H1 (cell line): ENCODE data around the gene NLRC3.

Experiments used
- CEBPB ChIP-seq: IDR thresholded peaks from 2 replicates; pipeline ENCODE4 v1.6.1; 2012; ENCODE audit warnings: low read depth, low read length
- CTCF ChIP-seq, 3 experiments: IDR thresholded peaks; 1 replicate in 2 of 3; 2 replicates in 1 of 3; pipeline versions ENCODE4 v1.5.1 to v1.6.1; 2011; ENCODE audit warnings: low read length in 3 of 3, mild to moderate bottlenecking in 3 of 3, inconsistent platforms in 2 of 3, low read depth in 1 of 3, moderate library complexity in 1 of 3; ENCODE audit not compliant: insufficient read depth in 1 of 3; ENCODE audit errors: control extremely low read depth in 1 of 3
- EZH2 ChIP-seq: fragments of 200-600 bp; sonication (generic); IDR thresholded peaks from 2 replicates; pipeline ENCODE4 v1.7.1; 2012; ENCODE audit warnings: low read depth, mild to moderate bottlenecking, moderate library complexity, low read length, inconsistent platforms; ENCODE audit not compliant: severe bottlenecking
- GABPA ChIP-seq: IDR thresholded peaks from 2 replicates; pipeline ENCODE4 v1.6.1; 2011; ENCODE audit warnings: mild to moderate bottlenecking, low read length, moderate library complexity, borderline replicate concordance; ENCODE audit not compliant: insufficient read depth
- JUND ChIP-seq: IDR thresholded peaks from 2 replicates; pipeline ENCODE4 v1.6.1; 2011; ENCODE audit warnings: mild to moderate bottlenecking, improper control_type of control experiment, low read length
- NANOG ChIP-seq: IDR thresholded peaks from 2 replicates; pipeline ENCODE4 v1.6.1; 2011; ENCODE audit warnings: low read length, low read depth, mild to moderate bottlenecking, inconsistent platforms; ENCODE audit not compliant: insufficient read depth, poor library complexity, severe bottlenecking
- POLR2A ChIP-seq, 2 experiments: IDR thresholded peaks; 1 replicate in 1 of 2; 2 replicates in 1 of 2; pipeline ENCODE4 v1.6.1; 2011; ENCODE audit warnings: low read depth in 2 of 2, low read length in 2 of 2, mild to moderate bottlenecking in 2 of 2; ENCODE audit errors: control extremely low read depth in 1 of 2
- POLR2AphosphoS5 ChIP-seq: IDR thresholded peaks from 2 replicates; pipeline ENCODE4 v1.6.1; 2011; ENCODE audit warnings: low read depth, low read length
- POU5F1 ChIP-seq: IDR thresholded peaks from 2 replicates; pipeline ENCODE4 v1.6.1; 2011; ENCODE audit warnings: low read depth, mild to moderate bottlenecking, low read length, moderate library complexity
- RAD21 ChIP-seq, 2 experiments: IDR thresholded peaks in 1 of 2; conservative IDR thresholded peaks in 1 of 2; 2 replicates each; pipeline ENCODE4 v1.6.1; 2011; ENCODE audit warnings: low read depth in 2 of 2, low read length in 2 of 2, improper control_type of control experiment in 1 of 2, inconsistent platforms in 1 of 2, mild to moderate bottlenecking in 1 of 2, moderate library complexity in 1 of 2
- RXRA ChIP-seq: IDR thresholded peaks from 2 replicates; pipeline ENCODE4 v1.6.1; 2011; ENCODE audit warnings: low read depth, mild to moderate bottlenecking, low read length, moderate library complexity; ENCODE audit not compliant: insufficient read depth
- TEAD4 ChIP-seq: IDR thresholded peaks from 2 replicates; pipeline ENCODE4 v1.6.1; 2012; ENCODE audit warnings: low read depth, low read length, inconsistent platforms, mixed read lengths
- ZNF274 ChIP-seq: IDR thresholded peaks from 2 replicates; pipeline ENCODE4 v1.7.0; 2012; ENCODE audit warnings: low read length, borderline replicate concordance; ENCODE audit errors: extremely low read depth

GRCh38 chr16:3518292-3518985 lies 58.8 kb downstream of the NLRC3 start:
- no peak for TF ChIP-seq NANOG
- no peak for TF ChIP-seq CTCF (IDR thresholded peaks at IDR 0.05; ENCODE audit: control extremely low read depth in 1 of 3, insufficient read depth in 1 of 3, low read depth in 1 of 3, low read length in 3 of 3)
- TF ChIP-seq EZH2: no peak
- TF ChIP-seq JUND: no peak
- TF ChIP-seq POLR2A (IDR thresholded peaks at IDR 0.05; ENCODE audit: control extremely low read depth in 1 of 2, low read depth in 2 of 2, low read length in 2 of 2): no peak
- no peak for TF ChIP-seq RAD21 (IDR thresholded peaks at IDR 0.05 in 1 of 2, conservative IDR thresholded peaks at IDR 0.05 in 1 of 2; ENCODE audit: low read depth in 2 of 2, low read length in 2 of 2)
- no peak for TF ChIP-seq CEBPB
- TF ChIP-seq POU5F1: no peak
- TF ChIP-seq ZNF274: no peak
- no peak for TF ChIP-seq POLR2AphosphoS5
- TF ChIP-seq GABPA: no peak
- no peak for TF ChIP-seq TEAD4
- TF ChIP-seq RXRA: no peak
